Activated T-cell treated with anti-CD3 and anti-CD28 coated beads, Interleukin-2, amount 50 U/mL, for 1 hour (primary cell): ENCODE data around the gene FANCC.

Experiments used
- DNase-seq: peaks from one replicate; pipeline ENCODE4 v3.0.0-alpha.2; 2020

Gene FANCC

DNA sequence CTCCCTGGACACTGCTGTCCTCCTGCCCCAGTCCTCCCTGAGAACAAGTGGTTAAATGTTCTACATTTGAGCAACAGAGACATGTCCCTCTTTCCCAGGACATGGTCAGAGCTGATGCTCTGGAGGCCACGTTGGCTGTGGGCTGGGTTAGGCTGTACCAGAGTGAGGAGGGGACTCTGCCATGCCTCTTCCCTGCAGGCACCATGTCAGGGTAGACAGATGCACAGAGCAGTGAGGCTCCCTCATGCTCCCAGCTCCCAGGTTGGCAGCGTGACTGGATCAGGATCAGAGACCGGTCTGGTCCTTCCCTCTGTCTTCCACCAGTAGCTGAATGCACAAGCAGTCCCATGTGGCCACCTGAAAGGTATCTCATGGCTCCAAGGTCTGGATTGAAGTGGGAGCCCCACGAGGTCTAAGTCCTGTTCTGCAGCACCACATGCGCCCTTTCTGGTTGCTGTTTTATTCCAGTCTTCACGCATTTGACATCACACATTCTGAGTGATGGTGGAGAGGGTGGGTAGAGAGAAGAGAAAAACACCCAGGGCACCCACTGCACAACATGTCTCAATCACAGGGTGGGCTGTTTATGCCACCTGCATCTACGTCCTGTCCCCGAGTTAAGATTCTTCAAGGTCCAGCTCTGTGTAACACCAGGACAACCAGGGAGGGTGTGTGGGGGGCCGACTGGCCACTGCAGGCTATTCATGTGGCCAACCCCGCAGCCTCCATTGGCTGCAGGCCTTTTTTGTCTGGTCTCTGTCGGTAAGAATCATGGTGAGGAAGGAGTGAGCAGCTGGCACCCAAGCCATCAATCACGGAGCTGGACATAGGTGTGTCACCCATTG is 204.9 kb downstream of the FANCC start:
- no peak for DNase-seq

DNA sequence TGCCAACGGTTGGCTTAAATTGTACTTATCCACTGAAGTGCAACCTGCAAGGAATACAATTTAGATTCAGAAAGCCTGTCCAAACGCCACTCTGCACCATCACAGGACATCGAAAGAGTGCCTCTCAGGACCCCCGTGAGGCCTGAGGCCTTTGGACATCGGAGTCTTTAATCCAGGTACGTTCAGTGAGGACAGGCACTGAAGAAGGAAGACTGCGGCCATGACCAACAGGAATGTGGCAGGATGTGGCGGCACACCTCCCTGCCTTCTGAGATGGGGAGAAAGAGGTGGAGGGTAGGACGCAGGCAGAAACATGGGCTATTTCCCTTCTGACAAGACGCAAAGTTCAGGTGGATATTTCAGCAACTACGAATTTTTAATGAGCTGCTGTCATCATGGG is 205.8 kb downstream of the FANCC start:
- DNase-seq = no peak

DNA sequence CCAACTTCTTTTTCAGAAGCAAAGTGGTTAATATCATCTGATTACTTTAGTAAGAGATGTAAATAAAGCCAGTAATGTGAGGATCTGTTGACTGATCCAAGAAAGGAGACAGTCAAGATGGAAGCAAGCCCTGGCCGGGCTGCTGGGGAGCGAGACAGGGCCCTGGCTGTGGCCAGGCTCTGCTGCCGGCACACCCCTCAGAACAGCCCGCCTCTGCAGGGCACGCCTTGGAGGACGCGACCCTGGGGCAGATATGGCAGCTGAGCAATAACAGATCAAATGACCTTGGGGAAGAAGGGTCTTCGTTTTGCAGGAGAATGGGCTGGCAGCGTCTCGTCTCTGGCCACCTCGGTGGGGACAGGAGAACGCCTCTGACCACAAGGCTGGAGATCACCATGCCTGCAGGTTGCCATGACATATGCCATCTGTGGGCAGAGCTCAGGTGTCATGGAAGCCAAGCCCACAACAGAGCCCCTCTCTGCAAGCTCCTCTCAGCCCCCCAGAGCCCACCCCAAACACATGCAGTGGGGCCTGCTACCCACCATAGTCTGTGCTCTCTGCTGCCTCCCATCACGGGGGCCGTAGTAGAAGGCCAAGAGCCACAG is 206.5 kb downstream of the FANCC start:
- DNase-seq = no peak

DNA sequence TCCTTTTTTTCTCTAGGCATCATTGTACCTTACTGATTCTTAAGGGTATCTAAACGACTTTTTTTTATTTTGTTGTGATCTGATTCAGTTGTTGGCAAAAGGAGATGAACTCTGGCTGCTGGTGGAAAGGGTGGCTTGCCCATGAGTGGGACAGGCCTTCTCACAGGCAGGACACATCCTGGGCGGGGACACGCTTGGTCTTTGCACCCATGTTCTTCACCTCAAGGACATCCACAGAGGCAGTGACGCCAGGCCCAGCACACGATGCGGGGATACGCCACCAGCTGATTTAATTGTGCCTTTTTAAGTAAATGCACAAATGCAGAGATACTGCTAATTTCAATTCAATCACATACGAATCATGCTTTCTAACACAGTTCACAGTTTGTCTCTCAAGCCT is 208.1 kb downstream of the FANCC start:
- no peak for DNase-seq

DNA sequence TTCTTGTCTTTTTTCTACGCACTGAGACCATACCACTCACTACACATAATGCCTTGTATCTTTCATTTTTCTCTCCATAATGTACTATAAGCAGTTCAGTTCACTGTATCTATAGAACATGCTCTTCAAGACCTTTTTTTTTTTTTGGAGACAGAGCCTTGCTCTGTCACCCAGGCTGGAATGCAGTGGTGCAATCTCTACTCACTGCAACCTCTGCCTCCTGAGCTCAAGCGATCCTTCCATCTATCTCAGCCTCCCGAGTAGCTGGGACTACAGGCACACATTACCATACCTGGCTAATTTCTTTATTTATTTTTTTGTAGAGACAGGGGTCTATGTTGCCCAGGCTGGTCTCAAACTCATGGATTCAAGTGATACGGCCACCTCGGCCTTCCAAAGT is 208.7 kb downstream of the FANCC start:
- no peak for DNase-seq

DNA sequence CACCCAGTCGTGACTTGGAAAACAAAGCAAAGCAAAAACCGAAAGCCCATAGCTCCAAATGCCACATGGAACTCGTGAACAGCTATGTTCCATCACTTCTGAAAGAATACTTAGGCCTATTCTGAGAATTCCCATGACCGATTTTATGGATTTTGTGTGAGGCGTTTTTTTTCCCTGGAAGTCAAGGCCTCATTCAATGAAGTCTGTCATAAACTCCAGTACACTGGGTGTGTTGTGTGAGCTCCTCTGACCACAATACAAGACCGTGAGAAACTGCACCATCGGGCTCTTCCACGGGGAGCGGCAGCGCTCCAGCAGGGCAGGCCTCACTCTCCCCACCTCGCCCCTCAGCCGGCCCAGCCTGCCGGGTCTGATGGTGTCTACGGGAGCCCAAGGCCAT is 209.5 kb downstream of the FANCC start:
- DNase-seq = no peak

DNA sequence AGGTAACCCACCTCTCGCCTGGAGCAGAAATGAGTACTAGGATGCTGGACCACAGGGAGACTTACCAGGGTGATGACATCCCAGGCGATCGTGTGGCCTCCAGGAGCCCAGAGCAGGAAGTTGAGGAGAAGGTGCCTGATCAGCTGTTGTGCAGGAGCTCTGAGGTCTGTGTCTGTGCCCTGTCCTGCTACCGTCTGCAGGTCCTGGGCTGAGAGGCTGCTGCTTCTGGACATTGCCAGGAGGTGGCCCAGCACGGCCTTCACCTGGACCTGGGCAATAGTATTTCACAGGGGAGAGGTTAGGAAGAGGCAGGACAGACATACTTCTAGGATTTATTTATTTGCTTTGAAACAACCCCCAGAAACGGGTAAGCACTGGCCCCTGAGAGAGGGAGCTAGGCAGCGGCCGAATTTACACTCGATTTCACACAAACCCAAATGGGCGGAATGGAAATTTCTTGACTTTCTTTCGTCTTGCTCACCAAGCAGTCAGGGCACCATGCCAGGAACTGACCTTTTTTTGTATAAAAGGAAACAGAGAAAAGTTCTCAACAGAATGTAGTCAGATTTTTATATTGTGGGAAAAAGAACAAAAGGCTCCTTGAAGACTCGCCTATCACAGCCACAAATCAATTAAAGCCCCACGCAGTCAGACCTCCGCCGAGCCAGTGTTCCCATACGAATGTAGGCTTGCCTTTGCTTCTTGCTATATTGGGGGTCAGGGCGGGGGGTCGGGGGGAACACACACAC is 210.3 kb downstream of the FANCC start:
- no peak for DNase-seq

DNA sequence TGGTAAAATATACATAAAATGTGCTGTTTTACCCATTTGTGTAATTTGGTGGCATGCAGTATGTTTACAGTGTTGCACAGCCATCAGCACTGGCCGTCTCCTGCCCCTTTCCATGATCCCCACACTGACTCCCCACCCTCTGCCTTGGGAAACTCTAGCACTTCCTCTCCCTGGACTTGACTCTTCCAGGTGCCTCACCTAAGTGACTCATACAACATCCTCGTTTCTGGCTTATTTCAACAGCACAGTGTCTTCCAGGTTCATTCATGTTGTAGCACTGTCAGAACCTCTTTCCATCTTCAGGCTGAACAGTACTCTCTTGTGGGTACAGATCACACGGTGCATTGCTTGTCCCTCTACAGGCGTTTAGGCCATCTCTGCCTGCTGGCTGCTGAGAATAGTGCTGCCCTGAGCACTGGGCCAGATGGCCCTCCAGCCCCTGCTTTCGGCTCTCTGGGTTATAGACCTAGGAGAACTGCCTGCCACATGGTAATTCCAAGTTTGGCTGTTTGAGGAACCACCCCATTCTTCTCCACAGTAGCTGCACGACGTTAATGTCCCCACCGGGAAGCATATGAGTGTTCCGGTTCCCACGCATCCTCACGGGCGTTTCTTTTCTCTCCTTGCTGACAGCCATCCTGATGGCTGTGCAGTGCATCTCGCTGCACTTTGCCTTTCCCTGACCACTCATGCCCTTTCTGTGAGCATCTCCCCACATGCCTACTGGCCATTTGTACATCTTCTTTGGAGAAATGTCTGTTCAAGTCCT is 211.8 kb downstream of the FANCC start:
- no peak for DNase-seq

DNA sequence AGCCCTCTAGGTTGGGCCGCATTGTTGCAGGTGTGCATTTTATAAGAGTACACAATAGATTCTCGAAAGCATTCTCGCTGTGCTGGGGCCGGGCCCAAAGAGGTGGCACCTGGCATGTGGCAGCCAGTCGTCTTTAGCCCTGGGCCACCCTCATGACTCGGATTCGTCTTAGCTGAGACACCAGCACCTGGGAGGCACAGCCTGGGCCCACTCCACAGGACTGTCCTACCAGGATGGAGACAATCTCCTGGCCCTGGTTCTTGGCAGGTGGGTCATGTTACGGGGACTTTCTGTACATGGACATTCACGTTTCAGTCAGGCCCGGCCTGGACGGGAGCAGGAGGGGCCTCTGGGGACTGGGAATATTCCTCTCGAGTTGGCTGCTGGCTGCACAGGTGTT is 212.5 kb downstream of the FANCC start:
- DNase-seq = no peak

DNA sequence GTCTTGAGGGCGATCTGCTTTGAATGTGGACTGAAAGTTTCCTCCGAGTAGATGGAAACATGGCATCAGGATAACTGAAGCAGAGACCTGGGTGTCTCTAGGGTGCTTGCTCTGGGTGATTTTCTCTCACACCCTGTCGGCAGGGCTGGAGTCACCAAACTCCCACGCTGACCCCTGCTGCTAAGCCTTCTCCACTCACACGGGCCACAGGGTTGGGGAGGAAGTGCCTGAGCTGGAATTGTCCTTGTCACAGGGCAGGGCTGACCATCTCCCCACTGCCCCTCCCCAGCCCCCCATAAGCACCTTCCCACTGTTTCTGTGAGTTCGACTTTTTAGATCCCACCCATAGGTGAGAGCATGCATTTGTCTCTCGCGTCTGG is 212.9 kb downstream of the FANCC start:
- DNase-seq = no peak

DNA sequence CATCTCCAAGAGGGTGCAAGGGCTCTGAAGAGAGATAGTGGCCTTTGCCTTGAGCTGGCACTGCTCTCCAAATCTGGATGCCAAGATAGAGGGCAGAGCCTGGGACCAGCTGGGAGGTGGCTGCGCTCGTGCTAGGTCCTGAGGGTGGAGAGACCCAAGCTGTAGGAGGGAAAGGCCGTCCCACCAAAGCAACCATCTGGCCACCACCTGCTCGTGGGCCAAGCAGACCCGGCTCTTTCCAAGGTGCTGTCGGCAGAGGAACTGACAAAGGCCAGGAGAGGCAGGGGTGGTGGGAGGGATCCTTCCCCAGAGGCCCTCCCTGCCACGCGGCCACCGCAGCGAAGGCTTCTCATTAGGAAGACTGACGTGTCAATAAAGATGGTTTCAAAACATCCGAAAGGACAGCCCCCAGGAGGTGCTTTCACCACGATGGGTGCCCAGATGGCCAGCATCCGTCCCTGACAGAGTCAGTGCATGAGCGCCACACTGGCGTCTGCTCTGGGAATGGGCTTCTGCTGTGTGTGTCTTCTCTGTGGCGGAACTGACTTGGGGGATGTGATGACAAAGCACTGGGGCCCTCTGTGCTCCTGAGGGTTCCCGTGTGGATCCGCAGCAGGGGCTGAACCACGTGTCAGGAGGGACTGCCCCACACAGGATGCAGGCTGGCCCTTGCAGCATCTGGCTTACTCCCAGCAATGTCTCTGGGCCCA is 213.5 kb downstream of the FANCC start:
- no peak for DNase-seq

DNA sequence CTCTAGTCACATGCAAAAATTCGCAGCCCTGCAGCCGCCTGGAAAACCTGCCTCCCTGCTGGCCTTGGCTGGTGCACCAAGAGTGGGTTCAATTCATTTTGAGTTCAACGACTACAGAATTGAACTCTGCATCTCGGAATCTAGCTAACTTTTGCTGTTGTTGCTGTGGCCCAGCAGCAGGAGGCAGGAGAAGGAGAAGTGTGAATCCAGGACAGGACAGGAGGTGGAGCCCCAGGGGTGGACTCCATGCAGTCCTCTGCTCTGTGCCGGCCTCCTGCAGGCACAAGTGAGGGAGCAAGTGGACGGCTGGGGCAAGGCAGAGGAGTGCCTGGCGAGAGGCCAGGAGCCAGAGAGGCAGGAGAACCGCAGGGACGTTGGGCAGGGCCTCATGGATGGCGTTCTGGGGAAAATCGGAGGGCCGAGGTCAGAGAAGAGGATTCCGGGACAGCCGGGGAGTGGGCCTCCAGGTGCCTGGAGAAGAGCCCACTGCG is 214.2 kb downstream of the FANCC start:
- DNase-seq = no peak

DNA sequence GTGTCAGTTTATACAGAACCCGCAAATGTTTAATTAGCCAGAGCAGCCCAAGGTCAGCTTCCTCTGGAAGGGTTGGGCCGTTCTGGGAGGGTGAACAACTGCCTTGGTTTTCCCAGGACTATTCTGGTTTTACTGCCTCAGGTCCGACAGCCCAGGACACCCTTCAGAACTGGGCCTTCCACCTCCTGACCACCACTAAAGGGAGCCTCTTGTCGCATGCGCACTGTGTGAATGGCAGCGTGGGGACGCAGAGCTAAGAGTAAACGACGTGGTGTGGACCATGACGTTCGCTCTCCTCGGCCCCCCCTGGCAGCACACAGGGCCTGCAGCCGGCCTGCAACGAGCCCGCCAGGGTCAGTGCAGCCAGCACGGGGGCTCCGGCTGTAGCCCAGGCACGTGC is 214.9 kb downstream of the FANCC start:
- DNase-seq = no peak

DNA sequence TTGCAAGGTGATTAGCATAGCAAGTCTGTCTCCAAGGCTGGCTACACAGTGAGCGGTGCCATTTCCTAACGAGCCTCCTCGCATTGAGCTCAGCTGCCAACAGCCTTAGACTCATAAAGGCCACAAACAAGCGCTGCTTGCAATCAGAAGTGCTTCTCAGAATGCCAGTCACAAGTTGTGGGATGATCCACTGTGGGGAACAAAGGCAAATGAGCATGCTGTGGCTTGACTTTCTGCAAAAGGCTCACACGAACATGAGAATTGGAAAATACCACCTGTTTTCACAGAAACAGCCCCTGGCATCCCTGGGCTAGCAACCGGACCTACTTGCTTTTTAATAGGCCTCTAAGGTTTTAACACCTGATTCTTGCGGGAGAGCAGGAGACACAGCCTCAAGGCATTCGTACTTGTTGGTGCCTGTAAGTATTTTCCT is 215.5 kb downstream of the FANCC start:
- DNase-seq = no peak

DNA sequence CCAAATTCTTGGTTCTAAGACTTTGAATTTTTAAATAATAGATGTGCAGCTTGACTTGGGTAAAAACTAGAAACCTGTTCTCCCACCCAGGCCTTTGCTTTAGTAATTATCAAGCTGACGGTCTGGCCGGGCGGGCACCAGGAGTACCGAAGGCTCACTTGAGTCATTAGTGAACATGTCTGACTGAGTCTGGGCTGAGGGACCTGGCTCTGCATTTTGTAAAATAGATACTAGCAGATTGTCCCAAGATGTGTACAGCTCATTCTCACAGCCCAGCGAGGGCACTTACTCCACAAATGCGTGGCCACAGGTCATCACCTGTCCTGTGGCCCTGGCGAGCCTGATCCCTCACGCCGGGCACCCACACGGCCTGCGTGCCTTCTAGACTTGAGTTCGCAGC is 216.2 kb downstream of the FANCC start:
- no peak for DNase-seq

DNA sequence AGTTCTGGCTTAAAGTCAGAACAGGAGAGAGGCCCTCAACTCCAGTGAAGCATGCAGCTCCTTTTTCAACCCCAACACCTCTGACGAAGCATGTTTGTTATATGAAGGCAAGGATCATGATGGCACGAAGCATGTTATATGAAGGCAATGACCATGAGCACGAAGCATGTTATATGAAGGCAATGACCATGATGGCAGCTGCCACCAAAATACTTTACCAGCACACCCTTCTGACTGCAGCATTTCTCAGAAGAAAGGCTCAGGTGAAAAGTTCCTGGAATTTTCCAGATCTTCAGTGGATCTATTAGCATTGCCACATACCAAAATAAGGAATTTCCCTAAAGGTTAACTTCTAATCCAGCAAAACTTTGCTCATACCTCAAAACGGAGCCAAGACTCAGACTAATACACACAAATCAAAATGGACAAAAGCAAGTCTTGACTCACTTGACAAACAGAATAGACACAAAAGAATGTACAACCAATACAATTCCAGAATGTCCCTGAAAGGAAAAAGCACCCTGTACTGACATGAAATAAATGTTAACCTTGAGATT is 217.4 kb downstream of the FANCC start:
- no peak for DNase-seq

DNA sequence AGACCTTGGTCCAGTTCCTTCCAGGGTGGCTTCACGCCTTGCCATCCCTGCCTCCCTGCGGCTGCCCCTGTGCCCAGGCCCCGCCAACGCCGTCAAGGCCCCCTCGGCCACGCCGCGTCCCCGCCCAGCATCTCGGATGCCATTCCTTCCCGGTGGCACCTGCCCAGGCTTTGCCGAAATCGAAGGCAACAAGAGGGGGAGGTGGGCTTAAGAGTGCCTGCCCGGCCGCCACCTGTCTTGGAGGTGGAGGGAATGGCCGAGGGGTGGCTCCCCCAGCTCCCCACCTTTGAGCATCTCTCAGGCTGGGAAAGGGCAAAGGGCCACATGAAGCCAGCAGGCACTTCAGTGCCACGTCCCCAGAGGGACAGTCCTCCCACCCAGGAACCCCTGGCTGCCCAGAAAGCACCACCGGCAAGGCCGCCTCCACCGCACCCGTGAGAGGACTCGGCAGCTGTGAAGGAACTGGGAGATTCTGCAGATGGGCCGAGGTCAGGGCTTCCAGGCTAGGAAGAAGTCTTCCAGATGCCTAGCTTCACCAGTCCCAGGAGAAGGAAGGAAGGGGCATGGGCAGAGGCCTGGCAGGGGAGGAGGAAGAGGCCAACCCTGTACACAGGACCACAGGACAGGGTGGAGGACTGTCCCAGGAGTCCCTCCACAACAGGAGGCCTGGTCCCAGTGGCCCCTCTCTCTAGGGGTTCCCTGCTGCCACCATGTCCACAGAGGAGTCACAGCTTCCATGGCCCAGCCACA is 218.0 kb downstream of the FANCC start:
- no peak for DNase-seq

DNA sequence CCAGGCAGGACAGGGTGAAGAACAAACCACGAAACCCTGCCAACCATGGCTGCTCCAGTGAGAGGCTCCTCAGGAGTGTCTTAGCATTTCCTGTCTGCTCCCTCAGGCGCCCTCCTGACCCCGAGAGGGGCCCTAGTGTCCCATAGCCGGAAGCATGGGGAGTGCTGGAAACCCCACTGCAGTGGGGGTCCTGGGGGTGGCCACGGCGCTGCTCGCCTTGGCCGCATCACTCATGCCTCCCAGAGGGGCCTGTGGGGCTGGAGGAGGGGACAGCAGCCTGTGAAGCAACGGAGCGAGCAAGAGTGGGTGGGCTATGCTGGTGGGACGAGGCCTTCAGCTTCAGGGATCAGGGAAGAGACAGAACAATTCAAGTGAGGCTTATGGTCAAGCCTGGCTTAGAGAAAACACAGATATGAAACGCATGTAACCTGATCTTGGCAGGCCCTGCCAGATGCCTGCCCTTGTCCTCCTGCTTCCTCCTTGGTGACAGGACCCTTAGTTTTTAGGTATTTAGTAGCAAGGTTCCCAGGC is 219.1 kb downstream of the FANCC start:
- DNase-seq = no peak

DNA sequence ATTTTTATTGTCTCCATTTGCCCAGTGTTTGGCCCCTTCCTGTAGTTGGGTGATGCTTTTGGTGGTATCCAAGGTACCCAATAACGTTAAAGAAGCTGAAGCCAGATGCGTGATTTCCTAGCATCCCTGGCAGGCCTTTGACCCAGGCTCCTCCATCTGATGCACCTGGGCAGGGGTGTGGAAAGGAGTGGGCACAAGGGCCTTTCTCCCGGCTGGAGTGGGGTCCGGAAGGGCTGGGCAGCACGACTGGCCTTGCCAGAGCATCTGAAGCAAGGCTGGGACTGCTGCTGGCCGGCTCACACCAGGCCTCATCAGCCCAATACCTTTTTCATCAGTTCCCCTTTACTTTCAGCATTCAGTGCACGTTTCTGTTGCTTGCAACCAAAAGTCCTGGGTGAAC is 220.2 kb downstream of the FANCC start:
- DNase-seq = no peak

DNA sequence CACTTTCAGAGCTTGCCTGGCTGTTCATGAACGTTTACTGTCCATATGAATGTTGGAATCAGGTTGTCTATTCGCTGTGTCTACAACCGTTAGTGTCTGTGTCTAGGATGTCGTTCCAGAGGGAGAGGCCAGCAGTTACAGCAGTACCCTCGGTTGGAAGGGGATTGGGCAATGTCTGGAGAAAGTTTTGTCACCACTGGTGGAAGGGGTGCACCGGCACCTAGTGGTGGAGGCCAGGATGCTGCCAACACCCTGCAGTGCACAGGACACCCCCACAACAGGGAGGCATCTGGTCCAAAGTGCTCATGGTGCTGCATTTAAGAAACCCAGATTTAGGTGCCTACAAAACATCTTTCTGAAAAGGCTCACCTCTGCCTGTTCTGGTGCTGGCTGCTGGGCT is 220.7 kb downstream of the FANCC start:
- no peak for DNase-seq

DNA sequence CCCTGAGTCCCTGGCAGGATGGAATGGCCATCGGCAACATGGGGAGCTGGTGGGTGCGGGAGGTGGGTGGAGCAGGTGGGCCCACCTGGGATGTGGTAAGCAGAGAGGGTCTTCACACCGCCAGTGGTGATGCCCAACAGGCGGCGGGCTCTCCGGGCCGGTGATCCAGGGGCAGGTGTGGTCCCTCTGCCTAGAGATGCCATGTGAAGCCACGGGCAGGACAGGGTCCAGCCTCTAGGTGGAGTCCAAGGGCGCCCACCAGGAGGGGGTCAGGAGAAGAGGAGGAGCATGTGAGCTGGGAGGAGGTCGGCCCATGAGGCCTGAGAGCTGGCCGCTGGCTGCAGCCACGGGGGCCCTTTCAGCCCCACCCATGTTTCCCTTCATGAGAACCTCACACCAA is 221.1 kb downstream of the FANCC start:
- no peak for DNase-seq
